GM04503 (cell line): ENCODE results near the gene DOCK6.
"Not testable (repeated sequence)": the region's sequence is repeated elsewhere in the genome, so short reads cannot be mapped to it uniquely, and the experiment has no call there.

Experiments used
- DNase-seq: peaks from one replicate; pipeline ENCODE4 v3.0.0-alpha.2; 2012; ENCODE audit warnings: low read depth

The DOCK6 gene

DNA sequence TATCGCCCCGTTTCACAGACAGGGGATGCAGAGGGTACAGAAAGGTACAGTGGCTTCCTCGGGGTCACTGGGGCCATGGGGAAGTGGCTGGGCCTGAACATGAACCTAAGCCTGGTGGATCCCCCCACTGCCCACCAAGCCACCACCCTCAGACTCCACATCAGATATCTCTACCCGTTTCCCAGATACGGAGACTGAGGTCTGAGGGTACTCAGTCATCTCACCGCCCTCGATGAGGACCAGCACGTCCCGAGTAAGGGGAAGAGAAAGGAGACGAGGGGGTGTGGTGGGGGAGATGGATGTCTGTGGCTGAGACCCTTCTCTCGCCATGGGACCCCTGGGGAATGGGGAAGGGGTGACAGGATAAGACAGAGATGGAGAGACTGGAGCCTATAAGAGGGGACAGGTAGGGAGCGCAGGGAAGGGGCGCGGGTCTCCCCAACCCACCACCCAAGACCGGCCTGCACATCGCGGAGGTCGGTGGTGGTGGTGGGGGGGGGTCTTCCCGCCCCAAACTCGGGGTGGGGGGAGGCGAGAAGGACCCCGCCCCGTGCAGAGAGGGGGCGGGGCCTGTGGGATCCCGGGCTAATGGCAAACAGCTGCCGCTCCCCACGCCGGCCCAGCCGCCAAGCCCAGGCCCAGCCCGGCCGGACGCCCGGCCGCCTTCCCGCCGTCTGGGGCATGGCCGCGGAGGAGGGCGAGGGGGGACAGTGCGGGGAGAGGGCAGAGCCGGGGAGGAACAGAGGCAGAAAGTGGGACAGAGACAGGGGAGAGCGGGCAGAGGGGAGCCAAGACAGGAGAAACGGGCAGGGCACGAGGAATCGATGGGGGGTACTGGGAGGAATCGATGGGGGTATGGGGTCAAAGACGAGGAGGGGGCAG lies 65.7 kb downstream of the DOCK6 start:
- no peak for DNase-seq

DNA sequence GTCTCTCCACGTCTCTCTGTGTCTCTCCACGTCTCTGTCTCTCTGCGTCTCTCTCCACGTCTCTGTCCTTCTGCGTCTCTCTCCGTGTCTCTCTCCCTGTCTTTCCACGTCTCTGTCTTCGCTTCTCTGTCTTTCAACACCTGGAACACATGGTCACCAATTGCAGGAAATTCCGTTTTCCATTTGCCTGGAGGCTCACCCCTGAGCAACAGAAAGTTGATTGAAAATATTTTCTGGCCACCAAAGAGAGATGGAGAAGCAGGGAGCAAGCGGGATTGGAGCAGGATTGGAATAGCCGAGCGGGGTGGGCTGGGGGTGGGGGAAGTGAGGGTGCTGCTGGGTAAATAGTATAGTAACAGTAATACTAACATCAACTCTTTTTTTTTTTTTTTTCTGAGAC lies 66.6 kb downstream of the DOCK6 start:
- DNase-seq: no peak

DNA sequence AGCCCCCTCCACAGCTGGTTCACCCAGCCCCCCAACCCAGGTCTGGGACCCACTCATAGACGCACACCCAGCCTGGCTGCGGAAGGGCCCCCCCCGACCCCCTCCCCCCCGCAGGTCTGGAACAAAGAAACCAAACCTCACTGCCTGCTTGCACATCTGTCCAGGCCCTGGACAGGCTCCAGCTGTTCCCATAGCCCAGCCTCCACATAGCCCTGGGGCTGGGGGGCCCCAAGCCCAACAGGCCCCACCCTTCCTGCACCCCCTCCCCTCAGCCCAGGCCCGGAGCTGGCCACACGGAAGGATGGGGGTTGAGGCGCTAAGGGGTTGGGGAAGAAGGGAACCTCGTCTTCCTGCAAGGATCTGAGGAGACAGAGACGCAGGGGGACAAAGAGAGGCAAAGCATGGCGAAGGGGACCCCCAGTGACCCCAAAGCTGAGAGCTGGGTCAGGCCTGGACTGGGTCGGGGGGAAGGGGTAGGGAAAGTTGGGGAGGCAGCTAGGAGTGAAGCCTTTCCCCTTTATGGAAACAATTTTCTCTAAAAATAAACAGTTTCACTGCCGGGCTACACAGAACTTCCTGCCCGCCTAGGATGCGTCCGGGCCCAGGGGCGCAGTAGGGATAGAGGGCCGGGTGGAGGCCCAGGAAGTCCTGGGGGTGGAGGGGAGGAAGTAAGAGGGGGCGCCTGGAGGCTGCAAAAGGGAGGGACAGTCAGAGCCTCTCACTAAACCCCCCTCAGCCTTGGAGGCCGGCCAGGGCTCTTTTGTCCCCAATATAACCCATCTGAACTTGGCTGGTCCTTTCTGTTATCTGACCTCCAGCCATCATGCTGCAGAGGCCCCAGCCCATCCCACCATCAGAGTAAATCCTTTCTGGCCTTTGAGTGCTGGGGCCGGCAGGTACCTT lies 67.4 kb downstream of the DOCK6 start:
- DNase-seq: no peak

DNA sequence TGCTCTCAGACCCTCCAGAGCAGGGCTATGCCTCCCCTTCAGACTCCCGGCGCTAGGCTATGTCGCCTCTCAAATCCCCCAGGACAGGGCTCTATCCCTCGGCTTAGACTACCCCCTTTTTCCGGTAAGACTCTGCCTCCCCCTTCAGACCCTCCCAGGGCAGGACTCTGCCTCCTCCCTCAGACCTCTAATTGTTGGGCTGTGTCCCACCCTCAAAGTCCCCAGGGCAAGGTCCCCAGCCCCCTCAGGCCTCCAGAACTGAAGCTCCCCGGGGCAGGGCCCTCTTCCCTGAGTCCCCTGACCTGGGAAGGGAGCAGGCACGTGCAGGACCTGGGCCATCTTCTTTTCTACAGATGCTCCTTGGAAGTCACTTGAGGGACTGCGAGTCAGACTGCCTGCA lies 68.2 kb downstream of the DOCK6 start:
- DNase-seq: no peak

- DNase-seq: no peak
These were observed 69.1 kb downstream of the DOCK6 start for GRCh38 chr19:11192957-11193939.

DNA sequence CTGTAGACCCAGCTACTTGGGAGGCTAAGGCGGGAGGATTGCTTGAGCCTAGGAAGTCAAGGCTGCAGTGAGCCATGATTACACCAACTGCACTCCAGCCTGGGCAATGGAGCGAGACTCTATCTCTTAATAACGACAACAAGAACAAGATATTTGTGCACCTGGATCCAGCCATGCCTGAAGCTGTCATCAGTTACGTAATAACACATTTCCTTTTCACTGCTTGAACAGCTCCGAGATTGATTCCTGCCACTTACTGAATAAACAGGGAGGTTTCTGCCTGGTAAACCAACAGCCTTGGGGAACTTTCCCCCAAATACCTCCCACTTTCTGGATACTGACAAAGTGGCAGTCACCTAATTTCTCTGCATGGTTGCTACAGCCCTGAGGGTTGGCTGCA lies 70.4 kb downstream of the DOCK6 start:
- DNase-seq: no peak

DNA sequence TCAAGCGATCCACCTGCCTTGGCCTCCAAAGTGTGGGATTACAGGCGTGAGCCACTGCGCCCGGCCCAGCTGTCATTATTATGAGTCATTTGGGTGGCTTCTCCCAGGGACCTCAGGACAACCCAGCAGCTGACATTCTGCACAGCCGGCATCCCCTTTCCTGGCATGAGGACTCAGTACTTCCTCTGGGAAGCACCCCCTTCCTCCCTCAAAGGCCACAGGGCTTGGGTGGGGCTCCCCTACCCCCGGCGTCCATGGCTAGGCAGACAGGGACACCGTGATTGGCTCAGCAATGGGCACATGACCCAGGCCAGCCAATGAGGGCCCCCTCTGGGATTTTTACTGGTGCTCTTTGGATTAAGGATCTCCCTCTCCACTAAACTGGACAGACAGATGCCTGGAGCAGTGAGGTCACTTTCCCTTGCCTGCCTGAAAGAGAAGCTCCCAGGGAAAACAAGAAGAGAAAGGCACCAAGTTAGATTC lies 71.0 kb downstream of the DOCK6 start:
- DNase-seq: no peak

GRCh38 chr19:11190501-11190900 lies 71.8 kb downstream of the DOCK6 start:
- DNase-seq: no peak

DNA sequence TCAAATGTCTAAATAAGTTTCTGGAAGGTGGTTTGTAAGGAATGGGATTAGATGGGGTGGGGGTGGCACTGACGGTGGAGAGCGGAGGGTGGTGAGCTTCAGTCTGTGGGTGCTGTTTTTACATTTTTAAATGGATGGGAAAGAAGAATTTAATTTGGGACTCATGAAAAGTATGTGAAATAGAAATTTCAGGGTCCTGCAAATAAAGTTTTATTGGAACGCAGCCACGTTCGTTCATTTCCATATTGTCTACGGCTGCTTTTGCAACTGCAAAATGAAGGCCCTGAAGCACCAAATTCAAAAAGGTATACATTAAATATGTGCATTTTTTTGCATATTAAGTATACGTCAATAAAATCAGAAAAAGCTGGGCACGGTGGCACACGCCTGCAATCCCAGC lies 74.9 kb downstream of the DOCK6 start:
- no peak for DNase-seq

DNA sequence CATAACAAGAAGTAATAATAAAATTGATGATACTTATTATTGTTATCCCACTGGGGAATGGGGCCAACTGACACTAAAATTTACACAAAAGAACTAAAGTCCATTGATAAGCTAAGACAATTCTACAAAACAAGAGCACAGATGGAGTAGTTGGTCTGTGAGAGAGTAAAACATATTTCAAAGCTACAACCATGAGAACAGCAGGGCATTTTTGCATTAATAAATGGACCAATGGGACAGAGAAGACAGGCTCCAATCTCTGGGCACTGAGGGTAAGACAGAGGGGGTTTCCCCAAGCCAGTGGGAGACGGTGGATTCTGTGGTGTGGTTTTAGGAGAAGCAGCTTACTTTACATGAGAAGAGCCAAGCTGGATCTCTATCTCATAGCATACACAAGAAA lies 79.3 kb downstream of the DOCK6 start:
- no peak for DNase-seq

DNA sequence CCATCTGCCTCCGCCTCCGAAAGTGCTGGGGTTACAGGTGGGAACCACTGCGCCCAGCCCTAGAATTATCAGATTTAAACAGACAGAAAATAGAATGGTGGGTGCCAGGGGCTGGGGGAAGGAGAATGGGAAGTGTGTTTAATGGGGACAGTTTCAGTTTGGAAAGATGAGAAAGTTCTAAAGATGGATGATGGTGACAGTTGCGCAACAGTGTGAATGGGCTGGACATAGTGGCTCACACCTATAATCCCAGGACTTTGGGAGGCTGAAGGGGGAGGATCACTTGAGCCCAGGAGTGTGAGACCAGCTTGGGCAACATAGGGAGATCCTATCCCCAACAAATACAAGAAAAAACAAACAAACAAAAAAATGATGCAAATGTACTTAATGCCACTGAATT lies 80.8 kb downstream of the DOCK6 start:
- no peak for DNase-seq

- DNase-seq: not testable (repeated sequence)
These were observed 81.3 kb downstream of the DOCK6 start for GRCh38 chr19:11180975-11181374.

GRCh38 chr19:11180346-11180745 lies 82.0 kb downstream of the DOCK6 start:
- no peak for DNase-seq

- DNase-seq: no peak
These were observed 82.5 kb downstream of the DOCK6 start for GRCh38 chr19:11179716-11180297.

DNA sequence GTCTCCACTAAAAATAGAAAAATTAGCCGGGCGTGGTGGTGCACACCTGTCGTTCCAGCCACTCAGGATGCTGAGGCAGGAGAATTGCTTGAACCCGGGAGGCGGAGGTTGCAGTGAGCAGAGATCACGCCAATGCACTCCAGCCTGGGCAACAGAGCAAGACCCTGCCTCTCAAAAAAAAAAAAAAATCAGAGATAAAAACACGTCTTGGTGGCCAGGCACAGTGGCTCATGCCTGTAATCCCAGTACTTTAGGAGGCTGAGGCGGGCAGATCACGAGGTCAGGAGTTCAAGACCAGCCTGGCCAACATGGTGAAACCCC lies 83.2 kb downstream of the DOCK6 start:
- DNase-seq: not testable (repeated sequence)

DNA sequence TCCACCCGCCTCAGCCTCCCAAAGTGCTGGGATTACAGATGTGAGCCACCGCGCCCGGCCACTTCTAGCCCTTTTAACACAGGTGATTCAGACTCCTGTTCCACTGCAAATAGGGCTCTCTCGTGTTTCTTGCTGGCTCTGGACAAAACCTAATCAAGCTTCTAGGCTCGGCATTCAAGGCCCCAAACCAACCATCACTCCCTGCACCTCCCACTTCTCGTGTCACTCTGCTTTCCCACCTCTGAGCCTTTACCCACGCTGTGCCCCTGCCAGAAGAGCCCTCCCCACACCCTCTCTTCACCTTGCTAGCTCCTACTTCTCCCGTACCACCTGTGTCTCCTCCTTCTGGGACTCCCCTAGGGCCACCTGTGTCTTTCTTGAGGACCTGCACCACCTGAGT lies 84.7 kb downstream of the DOCK6 start:
- DNase-seq: no peak

GRCh38 chr19:11176466-11177193 lies 85.7 kb downstream of the DOCK6 start:
- no peak for DNase-seq

DNA sequence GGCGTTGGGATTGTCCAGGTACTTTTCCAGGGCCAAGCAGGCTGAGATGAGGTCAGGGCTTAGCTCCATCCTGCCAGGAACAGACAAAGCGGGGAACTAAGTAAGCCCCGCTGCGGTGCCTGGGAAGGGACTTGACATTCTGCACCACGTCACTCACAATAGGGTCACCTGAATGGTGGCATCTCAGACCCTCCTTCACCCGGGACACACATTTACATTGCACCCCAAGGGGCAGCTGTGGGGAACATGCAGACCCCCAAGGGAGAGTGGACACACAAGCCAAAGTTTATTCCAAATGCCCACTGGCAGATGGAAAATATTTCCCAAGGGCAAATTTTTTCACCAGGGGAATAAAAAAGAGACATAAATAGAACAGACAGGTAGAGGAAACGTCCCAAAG lies 86.4 kb downstream of the DOCK6 start:
- DNase-seq: no peak

DNA sequence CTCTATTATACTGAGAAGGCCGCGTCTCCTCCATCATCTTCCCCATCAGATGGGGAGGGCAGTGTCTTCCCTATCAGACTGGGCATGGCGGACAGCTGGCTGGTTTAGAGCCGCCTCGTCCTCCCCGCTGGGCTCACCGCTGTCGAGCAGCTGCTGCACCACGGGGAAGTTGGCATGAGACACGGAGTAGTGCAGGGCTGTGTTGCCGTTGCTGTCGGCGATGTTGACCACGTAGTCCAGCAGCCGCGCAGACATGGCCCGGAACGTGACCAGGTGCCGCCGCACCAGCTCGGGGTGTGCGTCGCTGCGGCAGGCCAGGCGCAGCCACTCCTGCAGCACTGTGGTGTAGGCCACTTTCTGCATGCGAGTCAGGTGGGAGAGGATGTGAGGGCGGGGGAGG lies 88.0 kb downstream of the DOCK6 start:
- no peak for DNase-seq

GRCh38 chr19:11173516-11174155 lies 88.7 kb downstream of the DOCK6 start:
- no peak for DNase-seq
